Hematopoietic multipotent progenitor cell treated with erythropoietin and hydrocortisone succinate and interleukin-3 and kit ligand, for 17 days (in vitro differentiated cells): ENCODE results near the gene CUL7.
A peak's percentile ranks its signal among the peaks of the same experiment; 100 is the strongest.
"Not testable (repeated sequence)": the region's sequence is repeated elsewhere in the genome, so short reads cannot be mapped to it uniquely, and the experiment has no call there.

Experiments used
- DNase-seq: peaks from one replicate; pipeline ENCODE4 v3.0.0-alpha.2; 2015; ENCODE audit warnings: low spot score

Gene CUL7

DNA sequence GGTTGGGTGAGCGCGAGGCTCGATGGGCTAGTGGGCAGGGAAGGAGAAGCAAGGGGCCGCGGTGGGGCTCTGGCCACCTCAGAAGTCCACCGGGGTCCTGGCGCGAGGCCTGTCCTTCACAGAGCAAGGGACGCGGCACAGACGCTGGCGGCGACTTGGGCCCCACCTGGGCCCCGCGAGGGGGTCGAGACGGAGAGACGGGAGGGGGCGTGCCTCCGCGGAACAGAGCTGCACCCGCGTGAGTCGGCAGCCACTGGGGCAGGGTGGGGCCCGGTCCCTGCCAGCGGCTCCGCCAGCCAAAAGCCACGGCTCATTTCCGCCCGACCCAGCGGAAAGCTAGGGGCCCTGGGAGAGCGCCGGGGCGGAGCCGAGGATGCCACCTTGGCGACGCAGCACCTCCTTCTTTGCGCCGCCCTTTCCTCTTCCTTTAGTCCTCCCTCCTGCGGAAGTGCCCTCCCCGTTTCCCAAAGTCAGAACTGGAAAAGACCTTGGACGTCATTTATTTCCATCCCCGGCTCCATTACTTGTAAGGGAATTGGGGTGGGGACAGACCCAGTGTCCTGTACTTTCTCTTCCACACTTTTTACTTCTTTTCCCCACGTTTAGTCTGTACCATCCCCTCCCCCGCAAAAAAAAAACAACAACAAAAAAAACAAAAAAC, at the start of gene CUL7:
Gene CUL7 (minus strand): TSS at position 307 of the 661 bp plus-strand sequence. CDS start 1,063 bp downstream, outside the sequence.
- DNase-seq, result peak; percentile 95

GRCh38 chr6:43101497-43101896, 47.8 kb upstream of the CUL7 start:
- DNase-seq, result no peak

GRCh38 chr6:43097502-43097901, 43.9 kb upstream of the CUL7 start:
- no peak for DNase-seq

- no peak for DNase-seq
Observed at GRCh38 chr6:43097098-43097489, 43.4 kb upstream of the CUL7 start.

GRCh38 chr6:43096451-43097097, 42.9 kb upstream of the CUL7 start:
- no peak for DNase-seq

- DNase-seq, result no peak
Observed at GRCh38 chr6:43095939-43096338, 42.3 kb upstream of the CUL7 start.

DNA sequence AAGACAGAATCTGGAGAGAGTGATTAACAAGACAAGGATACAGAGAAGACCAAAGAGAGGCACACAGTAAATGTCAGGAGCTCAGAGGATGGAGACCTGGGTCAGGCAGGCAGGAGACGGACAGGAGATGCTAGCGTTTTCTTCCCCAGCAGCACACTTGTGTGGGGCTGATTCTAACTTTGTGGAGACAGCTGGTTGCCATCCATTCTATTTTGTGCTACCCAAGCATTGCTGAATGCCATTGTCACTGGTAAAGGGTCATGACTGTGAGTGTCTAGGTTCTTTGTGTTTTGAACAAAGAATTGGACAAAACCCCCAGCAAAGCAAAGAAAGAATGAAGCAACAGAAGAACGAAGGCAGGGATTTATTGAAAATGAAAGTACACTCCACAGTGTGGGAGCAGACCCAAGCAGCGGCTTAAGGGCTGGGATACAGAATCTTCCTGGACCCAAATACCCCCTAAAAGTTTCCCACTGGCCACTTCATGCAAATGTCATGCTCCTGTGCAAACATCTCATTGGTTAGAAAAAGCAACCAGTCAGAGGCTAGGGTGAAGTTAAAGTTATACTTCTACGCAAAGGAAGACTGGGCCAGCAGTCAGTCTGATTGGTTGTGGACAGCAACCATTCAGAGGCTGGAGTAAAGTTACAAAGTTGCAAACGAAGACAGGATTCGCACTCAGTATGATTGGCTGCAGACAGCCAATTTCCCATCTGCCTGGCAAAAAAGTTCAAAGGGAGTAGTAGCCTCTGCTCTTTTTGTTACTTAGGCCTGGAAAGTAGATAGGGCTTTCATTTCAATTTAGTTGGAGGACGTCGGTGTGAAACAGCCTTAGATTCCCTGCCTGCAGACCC, 40.0 kb upstream of the CUL7 start:
- DNase-seq, result no peak

GRCh38 chr6:43092635-43093034, 39.0 kb upstream of the CUL7 start:
- no peak for DNase-seq

DNA sequence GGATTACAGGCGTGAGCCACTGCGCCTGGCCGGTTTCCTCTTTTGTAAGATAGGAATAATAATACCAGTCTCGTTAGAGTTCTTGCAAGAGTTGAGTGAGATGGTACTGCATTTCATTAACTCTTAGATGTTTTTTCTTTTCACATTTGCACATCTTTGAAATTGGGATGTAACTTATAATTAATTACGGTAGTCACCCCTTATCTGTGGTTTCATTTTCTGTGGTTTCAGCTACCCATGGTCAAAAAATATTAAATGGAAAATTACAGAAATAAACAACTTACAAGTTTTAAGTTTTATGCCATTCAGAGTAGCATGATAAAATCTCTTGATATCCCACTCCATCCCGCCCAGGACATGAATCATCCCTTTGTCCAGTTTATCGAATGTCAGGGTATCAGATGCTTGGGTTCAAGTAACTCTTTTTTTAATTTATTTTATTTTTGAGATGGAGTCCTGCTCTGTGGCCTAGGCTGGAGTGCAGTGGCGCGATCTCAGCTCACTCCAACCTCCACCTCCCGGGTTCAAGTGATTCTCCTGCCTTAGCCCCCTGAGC, 37.9 kb upstream of the CUL7 start:
- no peak for DNase-seq

DNA sequence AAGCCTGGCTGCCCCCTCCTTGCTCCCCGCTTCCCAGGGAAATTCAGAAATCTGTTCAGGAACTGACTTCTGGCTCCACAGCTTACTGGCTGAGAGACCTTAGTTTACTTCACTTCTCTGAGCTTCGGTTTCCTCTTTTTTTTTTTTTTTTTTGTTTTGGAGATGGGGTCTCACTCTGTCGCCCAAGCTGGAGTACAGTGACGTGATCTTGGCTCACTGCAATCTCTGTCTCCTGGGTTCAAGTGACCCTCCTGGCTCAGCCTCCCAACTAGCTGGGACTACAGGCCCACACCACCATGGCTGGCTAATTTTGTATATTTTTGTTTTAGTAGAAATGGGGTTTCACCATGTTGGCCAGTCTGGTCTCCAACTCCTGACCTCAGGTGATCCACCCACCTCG, 37.4 kb upstream of the CUL7 start:
- no peak for DNase-seq

GRCh38 chr6:43090559-43090956, 36.9 kb upstream of the CUL7 start:
- DNase-seq, result no peak

DNA sequence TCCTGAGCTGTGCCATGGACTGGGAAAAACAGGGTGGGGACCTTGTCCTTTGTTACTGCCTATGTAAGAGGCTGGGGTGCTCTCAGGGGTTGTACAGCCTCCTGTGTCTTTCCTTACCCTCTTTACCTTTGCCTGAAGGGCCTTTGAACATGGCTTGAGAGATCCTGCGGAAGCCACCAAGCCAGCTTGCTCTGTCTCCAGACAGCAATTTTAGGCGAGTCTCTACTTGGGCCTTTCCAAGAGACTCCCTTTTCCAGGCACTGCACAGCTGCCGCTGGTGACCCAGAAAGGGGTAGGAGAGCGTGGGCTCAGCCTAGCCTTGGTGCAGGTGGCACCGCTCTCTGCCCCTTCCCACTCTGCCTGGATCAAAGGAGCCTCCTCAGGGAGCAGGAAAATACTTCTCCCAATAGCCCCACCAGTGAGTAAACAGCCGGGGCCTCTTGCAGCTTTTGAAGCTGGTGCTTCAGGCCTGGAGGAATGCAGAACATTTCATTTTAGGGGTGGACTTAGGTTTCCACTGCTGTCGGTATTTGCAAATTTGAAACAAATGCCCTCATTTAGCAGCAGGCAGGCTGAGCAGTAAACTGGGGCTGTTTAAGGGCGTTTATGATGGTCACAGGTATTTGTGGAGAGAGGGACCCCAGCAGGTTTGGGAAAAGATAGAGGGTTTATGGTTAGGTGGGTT, 36.4 kb upstream of the CUL7 start:
- DNase-seq, result no peak

DNA sequence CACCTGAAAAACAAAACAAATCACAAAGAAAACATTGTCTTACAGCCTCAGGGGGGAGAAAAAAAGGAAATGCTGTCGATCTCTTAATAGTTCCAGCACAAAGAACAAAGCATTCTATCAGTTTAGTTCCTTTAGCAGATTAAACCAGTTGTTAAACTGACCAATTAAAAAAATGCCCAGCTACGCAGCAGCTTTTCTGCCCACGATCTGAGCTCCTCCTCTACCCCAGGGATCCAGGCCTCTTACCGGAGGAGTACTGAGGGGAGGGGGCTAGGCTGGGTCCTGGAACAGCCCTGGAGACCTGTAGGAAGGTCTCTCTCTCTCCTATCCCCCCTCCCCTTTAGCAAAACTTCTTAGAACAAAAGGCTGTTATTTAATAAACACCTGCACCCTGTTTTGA, 35.8 kb upstream of the CUL7 start:
- DNase-seq, result no peak

- no peak for DNase-seq
Observed at GRCh38 chr6:43088654-43089056, 35.0 kb upstream of the CUL7 start.

DNA sequence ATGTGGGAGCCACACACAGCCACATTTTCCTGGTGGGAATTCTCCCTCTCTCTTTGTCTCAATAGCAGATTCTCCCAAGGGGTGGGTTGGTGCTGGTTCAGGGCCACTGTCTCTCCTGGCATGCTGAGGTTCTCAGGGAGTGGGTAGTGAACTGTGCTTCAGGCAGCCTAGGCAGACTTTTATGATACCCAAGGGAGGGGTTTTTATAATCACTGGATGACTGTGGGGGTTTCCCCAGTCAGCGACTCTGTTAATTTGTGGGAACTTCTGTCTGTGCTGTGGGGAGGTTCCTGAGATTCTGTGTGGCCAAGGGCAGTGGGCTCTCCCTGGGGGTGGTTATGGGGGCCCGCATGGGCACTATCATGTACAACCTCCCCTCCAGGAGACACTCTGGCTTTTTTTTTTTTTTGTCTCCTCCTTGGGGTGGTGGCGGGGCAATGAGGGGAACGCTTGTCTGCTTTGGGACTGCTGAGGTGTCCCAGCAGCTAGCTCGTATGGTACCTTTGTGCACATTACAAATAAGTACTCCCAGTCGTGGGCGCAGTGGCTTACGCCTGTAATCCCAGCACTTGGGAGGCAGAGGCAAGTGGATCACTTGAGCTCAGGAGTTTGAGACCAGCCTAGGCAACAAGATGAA, 32.5 kb upstream of the CUL7 start:
- DNase-seq, result no peak

DNA sequence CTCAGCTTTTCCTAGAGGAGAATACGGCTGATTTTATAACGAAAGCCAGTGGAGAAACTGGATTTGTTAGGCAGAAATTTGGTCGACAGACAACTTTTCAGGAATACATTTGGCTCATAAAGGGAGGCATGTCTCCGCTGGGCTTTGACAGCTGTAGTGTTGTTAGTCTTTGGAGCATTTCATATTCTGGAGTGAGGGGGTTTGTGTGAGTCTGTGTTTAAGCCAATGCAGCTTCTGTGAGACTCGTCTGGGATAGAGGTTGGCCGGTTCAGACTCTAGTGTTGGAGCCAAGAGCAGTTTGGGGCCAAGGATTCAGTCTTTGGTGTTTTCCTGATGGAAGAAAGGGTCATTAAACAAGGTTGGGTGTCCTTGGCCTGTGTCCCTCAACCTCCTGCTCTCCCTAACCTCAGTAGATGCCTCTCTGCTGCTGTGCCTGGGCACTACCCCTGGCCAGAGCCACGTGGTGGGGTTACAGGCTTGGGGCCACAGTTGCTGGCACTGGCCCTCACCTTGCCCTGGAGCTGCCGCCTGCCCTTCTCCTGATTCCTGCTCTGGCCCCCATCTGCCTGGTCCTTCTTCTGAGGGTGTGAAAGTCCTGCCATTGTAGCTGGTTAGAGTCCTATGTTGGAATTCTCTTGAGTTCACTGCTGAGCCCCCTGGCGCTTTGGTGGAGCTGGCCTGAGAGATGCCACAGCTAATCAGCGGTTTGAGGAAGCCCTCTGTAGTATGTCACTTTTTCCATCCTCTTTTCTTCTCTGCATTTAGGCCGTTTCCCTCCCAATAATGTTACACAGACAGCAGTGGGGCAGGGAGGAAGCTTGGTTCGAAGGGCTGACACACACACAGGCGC, 29.4 kb upstream of the CUL7 start:
- no peak for DNase-seq

DNA sequence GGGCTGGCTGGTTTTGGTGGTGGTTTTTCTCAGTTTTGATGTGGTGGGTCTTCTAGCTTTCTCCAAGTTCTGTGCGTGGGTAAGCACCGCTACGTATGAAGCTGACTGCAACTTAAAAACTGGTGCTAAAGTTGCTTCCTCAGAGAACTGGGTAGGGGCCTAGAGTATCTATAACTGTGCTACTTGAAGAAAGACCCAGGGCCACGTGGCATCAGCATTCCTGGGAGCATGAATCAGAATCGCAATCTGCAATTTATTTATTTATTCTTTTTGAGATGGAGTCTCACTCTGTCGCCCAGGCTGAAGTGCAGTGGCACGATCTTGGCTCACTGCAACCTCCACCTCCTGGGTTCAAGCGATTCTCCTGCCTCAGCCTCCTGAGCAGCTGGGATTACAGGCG, 28.3 kb upstream of the CUL7 start:
- not testable (repeated sequence) for DNase-seq

DNA sequence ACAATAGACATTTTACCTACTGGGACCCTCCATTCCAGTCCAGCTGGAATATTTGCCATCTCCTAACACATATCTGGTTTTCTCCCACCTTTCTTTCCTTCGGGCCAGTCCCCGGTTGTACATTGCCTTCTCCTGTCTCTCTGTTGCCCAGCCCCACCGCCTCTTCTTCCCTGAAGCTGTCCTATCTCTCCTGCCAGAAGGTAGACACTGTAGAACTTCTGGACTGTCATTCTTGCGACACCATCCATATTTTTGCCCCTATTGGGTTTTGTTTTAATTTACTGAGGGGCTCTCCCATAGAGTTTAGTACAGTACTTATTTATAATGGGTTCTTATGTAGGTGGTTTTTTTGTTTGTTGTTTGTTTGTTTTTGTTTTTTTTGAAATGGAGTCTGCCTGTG, 27.4 kb upstream of the CUL7 start:
- no peak for DNase-seq

DNA sequence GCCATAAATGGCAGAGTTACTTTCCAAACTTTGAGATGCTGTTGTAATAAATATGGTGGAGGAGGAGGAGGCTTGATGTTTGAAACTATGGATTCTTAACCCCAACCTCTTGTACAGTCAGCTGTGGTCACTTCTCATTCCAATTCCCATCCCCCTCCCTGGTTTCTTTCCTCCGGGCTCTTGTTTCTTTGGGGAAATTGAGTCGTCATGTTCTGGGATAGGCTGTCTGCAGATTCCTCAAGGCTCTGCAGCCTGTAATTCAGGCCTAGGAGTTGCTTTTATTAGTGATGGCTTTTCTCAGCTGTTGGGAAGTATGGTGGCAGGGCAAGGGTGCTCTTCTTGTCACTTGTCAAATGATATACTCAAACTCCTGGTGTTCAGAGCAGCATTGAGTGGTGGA, 25.0 kb upstream of the CUL7 start:
- no peak for DNase-seq

- no peak for DNase-seq
Observed at GRCh38 chr6:43077981-43078511, 24.4 kb upstream of the CUL7 start.
